A673 (cell line): ENCODE results near the gene EBPL. TPM values are rescaled to one million over a fixed set of nuclear protein-coding genes. Genes with fewer than 3 reads are reported as not detected.

Experiments
- Bru-seq: library from RNA; stranded (reverse); fragments of 400-500 nt; gene quantifications from one replicate; lab custom pipeline; 2021; lab: Mats Ljungman, UMichigan
- BruChase-seq, 2 experiments: library from RNA; stranded (reverse); fragments of 400-500 nt; gene quantifications; one replicate each; lab custom pipeline; 2021; lab: Mats Ljungman, UMichigan
- BruUV-seq: library from RNA; stranded (reverse); fragments of 400-500 nt; replicated peaks from 2 replicates; lab custom pipeline; 2021; lab: Mats Ljungman, UMichigan
- CTCF ChIA-PET: fragments of 300-600 bp; sonication (Branson Sonifier 250); formaldehyde crosslinking; loops from one replicate; lab custom pipeline; 2022; ENCODE audit warnings: antibody characterized with exemption; lab: Charles Lee
- POLR2A ChIA-PET: fragments of 300-600 bp; sonication (Branson Sonifier 250); formaldehyde crosslinking; loops from one replicate; lab custom pipeline; 2022; ENCODE audit warnings: antibody characterized with exemption; ENCODE audit not compliant: low non-redundant PET; lab: Charles Lee
- DNase-seq: peaks from one replicate; pipeline ENCODE4 v3.0.0-alpha.2; 2015; ENCODE audit warnings: low spot score
- H3K27ac ChIP-seq: fragments of 200-600 bp; sonication (generic); 2 replicates; pipeline ENCODE4 v1.5.1; 2016; ENCODE audit warnings: mixed run types, low read depth, mild to moderate bottlenecking, mixed read lengths, antibody characterized with exemption, low read length; ENCODE audit not compliant: poor library complexity, severe bottlenecking
- H3K27me3 ChIP-seq: fragments of 200-600 bp; sonication (generic); replicated peaks from 2 replicates; pipeline ENCODE4 v1.6.1; 2017; ENCODE audit warnings: mixed run types, low read depth, mild to moderate bottlenecking, mixed read lengths, antibody characterized with exemption, low read length; ENCODE audit not compliant: insufficient read depth, poor library complexity
- H3K36me3 ChIP-seq: fragments of 200-600 bp; sonication (generic); 2 replicates; pipeline ENCODE4 v1.6.1; 2016; ENCODE audit warnings: mixed run types, mild to moderate bottlenecking, mixed read lengths, antibody characterized with exemption, low read length; ENCODE audit not compliant: insufficient read depth, poor library complexity, severe bottlenecking
- H3K4me1 ChIP-seq: fragments of 200-600 bp; sonication (generic); 2 replicates; pipeline ENCODE4 v1.6.1; 2017; ENCODE audit warnings: mixed run types, mild to moderate bottlenecking, mixed read lengths, antibody characterized with exemption, low read length; ENCODE audit not compliant: insufficient read depth, poor library complexity, severe bottlenecking
- H3K4me3 ChIP-seq: fragments of 200-600 bp; sonication (generic); 2 replicates; pipeline ENCODE4 v1.5.1; 2016; ENCODE audit warnings: low read depth, mixed run types, mild to moderate bottlenecking, mixed read lengths, low read length; ENCODE audit not compliant: poor library complexity, severe bottlenecking
- H3K9me3 ChIP-seq: fragments of 200-600 bp; sonication (generic); 2 replicates; pipeline ENCODE4 v1.6.1; 2016; ENCODE audit warnings: mixed run types, low read depth, mild to moderate bottlenecking, mixed read lengths, antibody characterized with exemption, low read length; ENCODE audit not compliant: poor library complexity, severe bottlenecking
- EZH2 ChIP-seq: fragments of 200-600 bp; sonication (generic); IDR thresholded peaks from 2 replicates; pipeline ENCODE4 v1.6.1; 2017; ENCODE audit warnings: borderline replicate concordance, low read depth, mild to moderate bottlenecking, mixed read lengths, antibody characterized with exemption, low read length; ENCODE audit not compliant: poor library complexity, severe bottlenecking
- intact Hi-C: fragments of 100-400 bp; cut with micrococcal nuclease; formaldehyde crosslinking; loops from one replicate; pipeline ENCODE4 v1.10.0; 2022; ENCODE audit not compliant: unreplicated experiment
- long read RNA-seq: library from polyadenylated mRNA; stranded (forward); transcript quantifications from one replicate; pipeline ENCODE4 v2.0.0, GENCODE V29; 2022
- total RNA-seq: library from RNA; stranded (reverse); gene quantifications from 2 replicates; pipeline ENCODE4 v1.2.3, GENCODE V29; 2021
- TF ChIP-seq, protein P1 (sequence below): fragments of 300-800, 200-600 bp; sonication (generic); conservative IDR thresholded peaks from 2 replicates; pipeline ENCODE4 v1.5.1; 2017; ENCODE audit warnings: low read depth, mild to moderate bottlenecking, antibody characterized with exemption, low read length, moderate library complexity, mixed read lengths

The EBPL gene
- total RNA-seq = 64.1 and 66.5 TPM in 2 replicates
- Bru-seq, nascent RNA = percentile 78 among the genes with signal in this experiment
- BruChase-seq, experiment 1, labeled RNA remaining after a 2-hour chase = percentile 75 among the genes with signal in this experiment
- percentile 78 among the genes with signal in this experiment for BruChase-seq, experiment 2, labeled RNA remaining after a 6-hour chase
- long read RNA-seq, transcript EBPL-203 (2 exons, 579 nt) = minor isoform, 12 of 109 reads
- long read RNA-seq, transcript EBPL-201 (4 exons, 914 nt) = major isoform, 58 of 109 reads
- long read RNA-seq, transcript EBPL-204 (3 exons, 766 nt) = minor isoform, 5 of 109 reads
- long read RNA-seq, transcript EBPL-206 (3 exons, 810 nt) = minor isoform, 29 of 109 reads
- long read RNA-seq, partial matches to known transcripts = 1 of 109 reads
- long read RNA-seq, other reads (novel, unspliced or antisense) = 4 of 109 reads

- POLR2A ChIA-PET = interaction anchor here (0.6 kb wide), 2 partner anchors 44 to 247 kb away, joined by 3 read pairs; partner anchors contain the start of genes CAB39L and SETDB2
These were observed at the start of gene EBPL for GRCh38 chr13:49690995-49691784. TSS of gene EBPL (minus strand) at chr13:49691486. CDS start at chr13:49691424, 62 bp downstream.

GRCh38 chr13:49740870-49741269 lies 49.6 kb upstream of the EBPL start:
- POLR2A ChIA-PET = no interaction called here
- H3K9me3 ChIP-seq = no peaks in the 10 kb centered on the region
- TF ChIP-seq, protein P1, sequence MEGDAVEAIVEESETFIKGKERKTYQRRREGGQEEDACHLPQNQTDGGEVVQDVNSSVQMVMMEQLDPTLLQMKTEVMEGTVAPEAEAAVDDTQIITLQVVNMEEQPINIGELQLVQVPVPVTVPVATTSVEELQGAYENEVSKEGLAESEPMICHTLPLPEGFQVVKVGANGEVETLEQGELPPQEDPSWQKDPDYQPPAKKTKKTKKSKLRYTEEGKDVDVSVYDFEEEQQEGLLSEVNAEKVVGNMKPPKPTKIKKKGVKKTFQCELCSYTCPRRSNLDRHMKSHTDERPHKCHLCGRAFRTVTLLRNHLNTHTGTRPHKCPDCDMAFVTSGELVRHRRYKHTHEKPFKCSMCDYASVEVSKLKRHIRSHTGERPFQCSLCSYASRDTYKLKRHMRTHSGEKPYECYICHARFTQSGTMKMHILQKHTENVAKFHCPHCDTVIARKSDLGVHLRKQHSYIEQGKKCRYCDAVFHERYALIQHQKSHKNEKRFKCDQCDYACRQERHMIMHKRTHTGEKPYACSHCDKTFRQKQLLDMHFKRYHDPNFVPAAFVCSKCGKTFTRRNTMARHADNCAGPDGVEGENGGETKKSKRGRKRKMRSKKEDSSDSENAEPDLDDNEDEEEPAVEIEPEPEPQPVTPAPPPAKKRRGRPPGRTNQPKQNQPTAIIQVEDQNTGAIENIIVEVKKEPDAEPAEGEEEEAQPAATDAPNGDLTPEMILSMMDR = no peak
- TF ChIP-seq EZH2 = no peak
- no peak overlapping the region for H3K27ac ChIP-seq
- H3K4me3 ChIP-seq = no peak overlapping the region
- intact Hi-C loops = no loop called here
- CTCF ChIA-PET = no interaction called here
- no peaks in the 10 kb centered on the region for H3K4me1 ChIP-seq
- peaks cover 16% of the 10 kb centered on the region for H3K36me3 ChIP-seq
- DNase-seq = no peak
- H3K27me3 ChIP-seq = no peaks in the 10 kb centered on the region
- no TSS peak for BruUV-seq

More at GRCh38 chr13:49690995-49691784, at the start of gene EBPL:
- H3K4me3 ChIP-seq = peak within 1 kb of the TSS; percentile 79
- H3K27me3 ChIP-seq = no peaks in the 10 kb centered on the region
- CTCF ChIA-PET = interaction anchor here (0.6 to 0.9 kb wide), 2 partner anchors 12 to 100 kb away, joined by 3 read pairs; no protein-coding TSS in a partner anchor
- no peaks in the 10 kb centered on the region for H3K9me3 ChIP-seq
- H3K36me3 ChIP-seq = no peaks in the 10 kb centered on the region
- TF ChIP-seq EZH2 = no peak
- TF ChIP-seq, protein P1 = no peak
- no TSS peak for BruUV-seq
- intact Hi-C loops = no loop called here
- H3K4me1 ChIP-seq = peaks cover 6% of the 10 kb centered on the region
- H3K27ac ChIP-seq = peak within 1 kb of the TSS; percentile 89
- DNase-seq = peak; percentile 94

DNA sequence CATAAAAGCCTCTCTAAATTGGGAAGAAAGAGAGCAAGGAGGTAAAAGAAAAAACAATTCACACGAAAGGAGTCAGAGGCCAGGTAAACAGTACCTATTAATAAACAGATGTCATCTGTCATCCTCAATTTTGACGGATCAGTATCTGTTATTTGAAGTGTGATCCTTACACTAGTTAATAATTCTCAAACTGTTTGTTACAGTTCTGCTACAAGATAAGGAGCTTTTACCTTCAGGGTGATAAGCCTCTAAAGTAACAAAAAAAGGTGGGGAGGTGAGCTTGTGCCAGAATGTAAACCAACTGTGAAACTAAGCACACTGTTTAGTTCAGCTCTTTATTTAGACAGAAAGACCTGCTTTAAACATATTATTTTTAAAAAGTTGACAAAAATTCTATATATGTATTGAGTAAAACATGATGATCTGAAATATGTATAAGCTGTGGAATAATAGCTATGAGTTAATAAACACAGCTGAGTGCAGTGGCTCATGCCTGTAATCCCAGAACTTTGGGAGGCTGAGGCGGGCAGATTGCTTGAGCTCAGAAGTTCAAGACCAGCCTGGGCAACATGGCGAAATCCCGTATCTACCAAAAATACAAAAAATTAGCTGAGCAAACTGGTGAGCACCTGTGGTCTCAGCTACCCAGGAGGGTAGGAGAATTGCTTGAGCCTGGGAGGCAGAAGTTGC lies 48.4 kb upstream of the EBPL start:
- no peaks in the 10 kb centered on the region for H3K9me3 ChIP-seq
- H3K4me3 ChIP-seq = no peak overlapping the region
- H3K27ac ChIP-seq = no peak overlapping the region
- H3K4me1 ChIP-seq = no peaks in the 10 kb centered on the region
- DNase-seq = no peak
- BruUV-seq = no TSS peak
- POLR2A ChIA-PET = interaction anchor here (0.7 kb wide), 1 partner anchor 41 kb away, joined by 8 read pairs; no protein-coding TSS in a partner anchor
- CTCF ChIA-PET = no interaction called here
- no peaks in the 10 kb centered on the region for H3K27me3 ChIP-seq
- intact Hi-C loops = no loop called here
- no peak for TF ChIP-seq EZH2
- TF ChIP-seq, protein P1 = no peak
- H3K36me3 ChIP-seq = peaks cover 16% of the 10 kb centered on the region
